ENCODE measurements around the gene TK2. TPM values are rescaled to one million over a fixed set of nuclear protein-coding genes. Genes with fewer than 3 reads are reported as not detected.

The TK2 gene
- total and polyA plus RNA-seq, 7 donors, result 4.0 to 14.7 (median 10.0) TPM

DNA sequence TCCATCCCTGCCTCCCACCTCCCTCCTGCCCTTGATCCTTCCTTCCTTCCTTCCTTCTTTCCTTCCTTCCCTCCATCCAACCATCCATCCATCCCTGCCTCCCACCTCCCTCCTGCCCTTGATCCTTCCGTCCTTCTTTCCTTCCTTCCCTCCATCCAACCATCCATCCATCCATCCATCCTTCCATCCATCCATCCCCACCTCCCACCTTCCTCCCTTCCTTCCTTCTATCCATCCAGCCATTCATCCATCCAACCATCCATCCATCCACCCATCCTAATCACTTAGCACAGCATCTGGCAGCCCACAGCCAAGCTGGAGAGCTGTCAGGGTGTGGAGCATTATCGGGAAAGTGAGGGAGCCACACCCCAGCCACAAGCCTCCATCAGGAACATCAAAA lies 54.5 kb downstream of the TK2 start:
- no peaks in the 10 kb centered on the region for H3K9me3 ChIP-seq
- 88 to 92% (median 92%) methylated on average over 2 of the region's 2 CpGs for WGBS, 3 donors
- H3K27me3 ChIP-seq (ENCODE audit: insufficient read depth in 3 of 3, low read length in 2 of 3), result no peaks in the 10 kb centered on the region
- H3K36me3 ChIP-seq (ENCODE audit: insufficient read depth in 1 of 2, low read depth in 1 of 2), result no peaks in the 10 kb centered on the region
- ATAC-seq (no peak), DNase-seq (no peak)
- H3K27ac ChIP-seq, result no peak overlapping the region
- no peak overlapping the region for H3K4me3 ChIP-seq
- intact Hi-C loops (cut with DNase I), result no loop called here
- TF ChIP-seq, protein P1, sequence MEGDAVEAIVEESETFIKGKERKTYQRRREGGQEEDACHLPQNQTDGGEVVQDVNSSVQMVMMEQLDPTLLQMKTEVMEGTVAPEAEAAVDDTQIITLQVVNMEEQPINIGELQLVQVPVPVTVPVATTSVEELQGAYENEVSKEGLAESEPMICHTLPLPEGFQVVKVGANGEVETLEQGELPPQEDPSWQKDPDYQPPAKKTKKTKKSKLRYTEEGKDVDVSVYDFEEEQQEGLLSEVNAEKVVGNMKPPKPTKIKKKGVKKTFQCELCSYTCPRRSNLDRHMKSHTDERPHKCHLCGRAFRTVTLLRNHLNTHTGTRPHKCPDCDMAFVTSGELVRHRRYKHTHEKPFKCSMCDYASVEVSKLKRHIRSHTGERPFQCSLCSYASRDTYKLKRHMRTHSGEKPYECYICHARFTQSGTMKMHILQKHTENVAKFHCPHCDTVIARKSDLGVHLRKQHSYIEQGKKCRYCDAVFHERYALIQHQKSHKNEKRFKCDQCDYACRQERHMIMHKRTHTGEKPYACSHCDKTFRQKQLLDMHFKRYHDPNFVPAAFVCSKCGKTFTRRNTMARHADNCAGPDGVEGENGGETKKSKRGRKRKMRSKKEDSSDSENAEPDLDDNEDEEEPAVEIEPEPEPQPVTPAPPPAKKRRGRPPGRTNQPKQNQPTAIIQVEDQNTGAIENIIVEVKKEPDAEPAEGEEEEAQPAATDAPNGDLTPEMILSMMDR (IDR thresholded peaks at IDR 0.05), result no peak
- H3K4me1 ChIP-seq, result no peaks in the 10 kb centered on the region

DNA sequence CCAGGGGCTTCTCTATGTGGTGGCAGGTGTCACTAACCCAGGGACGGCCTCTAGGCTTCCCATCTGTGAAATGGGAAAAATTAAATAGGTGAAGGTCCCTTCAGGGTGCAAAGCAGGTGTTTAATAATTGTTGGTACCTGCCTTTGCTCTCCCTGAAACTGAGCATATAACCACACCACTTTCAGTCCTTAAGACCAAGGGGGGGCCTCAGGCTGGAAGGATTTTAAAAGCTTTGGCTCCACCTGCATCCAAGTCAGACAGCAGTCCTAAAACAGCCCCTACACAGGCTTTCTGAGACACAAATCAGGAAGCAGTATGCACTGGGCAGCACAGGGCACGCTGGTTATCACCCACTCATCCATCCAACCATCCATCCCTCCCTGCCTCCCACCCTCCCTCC lies 55.0 kb downstream of the TK2 start:
- TF ChIP-seq, protein P1 (IDR thresholded peaks at IDR 0.05), result no peak
- intact Hi-C loops (cut with DNase I), result no loop called here

DNA sequence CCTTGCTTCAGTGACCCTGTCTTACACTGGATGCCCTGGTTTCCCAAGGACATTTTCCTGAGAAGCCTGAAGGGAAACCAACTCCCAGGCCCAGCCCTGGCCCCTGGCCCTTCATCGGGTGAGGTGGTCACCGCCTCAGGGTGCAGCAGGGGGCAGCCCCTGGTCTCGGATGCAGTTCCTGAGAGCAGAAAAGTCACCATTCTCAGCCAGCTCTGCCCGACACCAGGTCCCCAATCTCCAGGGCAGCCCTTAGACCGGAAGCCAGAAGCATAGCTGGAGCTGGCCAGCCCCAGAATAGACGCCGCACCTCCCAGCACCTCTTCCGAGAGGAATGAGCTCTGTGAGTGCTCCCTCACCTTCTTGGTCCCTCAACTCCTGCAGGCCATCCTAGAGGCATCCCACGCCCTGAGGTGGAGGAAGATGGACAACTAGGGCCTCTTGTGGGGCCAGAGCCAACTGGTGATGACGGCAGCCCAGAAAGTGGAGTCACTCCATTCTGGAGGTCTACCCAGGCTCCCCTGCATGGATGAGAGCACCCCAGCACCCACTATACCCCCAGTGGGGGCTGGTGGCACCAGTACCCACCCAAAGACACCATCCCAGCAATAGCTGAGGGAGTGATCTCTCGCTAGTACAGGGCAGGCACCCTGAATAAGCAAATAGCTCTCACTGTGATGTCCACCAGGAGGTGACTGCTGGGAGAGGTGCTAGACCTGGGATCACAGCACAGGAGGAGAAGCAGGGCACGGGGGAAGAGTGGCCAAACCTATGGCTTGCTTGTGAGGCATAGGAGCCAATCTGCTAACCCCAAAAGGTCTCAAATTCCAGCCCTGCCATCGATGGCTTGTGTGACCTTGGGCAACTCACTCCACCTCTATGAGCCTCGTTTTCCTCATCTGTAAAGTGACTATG lies 56.2 kb downstream of the TK2 start:
- no peaks in the 10 kb centered on the region for H3K9me3 ChIP-seq
- H3K27me3 ChIP-seq (ENCODE audit: insufficient read depth in 3 of 3, low read length in 2 of 3), result no peaks in the 10 kb centered on the region
- peak in 1 of 4 donors; percentile 21 for ATAC-seq
- DNase-seq, result no peak
- no peak overlapping the region for H3K4me3 ChIP-seq
- no peaks in the 10 kb centered on the region for H3K36me3 ChIP-seq (ENCODE audit: insufficient read depth in 1 of 2, low read depth in 1 of 2)
- 91 to 93% (median 92%) methylated on average over 14 of the region's 14 CpGs for WGBS, 3 donors
- intact Hi-C loops (cut with DNase I), result no loop called here
- TF ChIP-seq, protein P1 (IDR thresholded peaks at IDR 0.05), result no peak
- H3K27ac ChIP-seq, result no peak overlapping the region
- H3K4me1 ChIP-seq, result no peaks in the 10 kb centered on the region

More for the DNA sequence above, 55.0 kb downstream of the TK2 start:
- Histone ChIP-seq H3K27ac (no peak overlapping the region), H3K27me3 (ENCODE audit: insufficient read depth in 3 of 3, low read length in 2 of 3) (no peaks in the 10 kb centered on the region), H3K9me3 (no peaks in the 10 kb centered on the region), H3K36me3 (ENCODE audit: insufficient read depth in 1 of 2, low read depth in 1 of 2) (no peaks in the 10 kb centered on the region), H3K4me3 (no peak overlapping the region), H3K4me1 (no peaks in the 10 kb centered on the region)
- 94 to 98% (median 95%) methylated on average over 2 of the region's 2 CpGs for WGBS, 3 donors
- DNase-seq (no peak), ATAC-seq (no peak)

DNA sequence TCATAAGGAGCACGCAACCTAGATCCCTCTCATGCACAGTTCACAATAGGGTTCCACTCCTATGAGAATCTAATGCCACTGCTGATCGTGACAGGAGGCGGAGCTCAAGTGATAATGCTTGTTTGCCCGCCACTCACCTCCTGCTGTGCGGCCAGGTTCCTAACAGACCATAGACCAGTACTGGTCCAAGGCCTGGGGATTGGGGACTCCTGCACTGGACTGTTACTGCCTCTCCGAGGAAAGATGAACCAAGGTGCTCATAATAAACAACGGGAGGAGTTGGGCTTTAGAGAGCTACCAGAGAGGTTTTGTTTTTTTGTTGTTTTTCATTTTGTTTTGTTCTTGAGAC lies 58.2 kb downstream of the TK2 start:
- Histone ChIP-seq H3K27me3 (ENCODE audit: insufficient read depth in 3 of 3, low read length in 2 of 3) (no peaks in the 10 kb centered on the region), H3K4me3 (no peak overlapping the region), H3K36me3 (ENCODE audit: insufficient read depth in 1 of 2, low read depth in 1 of 2) (no peaks in the 10 kb centered on the region), H3K27ac (no peak overlapping the region), H3K9me3 (no peaks in the 10 kb centered on the region), H3K4me1 (no peaks in the 10 kb centered on the region)
- DNase-seq (no peak), ATAC-seq (no peak)
- intact Hi-C loops (cut with DNase I), result no loop called here
- 79 to 89% (median 83%) methylated on average over 7 of the region's 7 CpGs for WGBS, 3 donors
- TF ChIP-seq, protein P1 (IDR thresholded peaks at IDR 0.05), result no peak
